HG03558 (cell line): Measurements from ENCODE around the gene HINT2.

Source experiments
- ATAC-seq: cut with Tn5 transposase; IDR thresholded peaks from one replicate; pipeline ENCODE4 v1.9.1; 2021; ENCODE audit warnings: moderate number of reproducible peaks; ENCODE audit not compliant: unreplicated experiment; ENCODE audit errors: extremely low read depth

The HINT2 gene

DNA sequence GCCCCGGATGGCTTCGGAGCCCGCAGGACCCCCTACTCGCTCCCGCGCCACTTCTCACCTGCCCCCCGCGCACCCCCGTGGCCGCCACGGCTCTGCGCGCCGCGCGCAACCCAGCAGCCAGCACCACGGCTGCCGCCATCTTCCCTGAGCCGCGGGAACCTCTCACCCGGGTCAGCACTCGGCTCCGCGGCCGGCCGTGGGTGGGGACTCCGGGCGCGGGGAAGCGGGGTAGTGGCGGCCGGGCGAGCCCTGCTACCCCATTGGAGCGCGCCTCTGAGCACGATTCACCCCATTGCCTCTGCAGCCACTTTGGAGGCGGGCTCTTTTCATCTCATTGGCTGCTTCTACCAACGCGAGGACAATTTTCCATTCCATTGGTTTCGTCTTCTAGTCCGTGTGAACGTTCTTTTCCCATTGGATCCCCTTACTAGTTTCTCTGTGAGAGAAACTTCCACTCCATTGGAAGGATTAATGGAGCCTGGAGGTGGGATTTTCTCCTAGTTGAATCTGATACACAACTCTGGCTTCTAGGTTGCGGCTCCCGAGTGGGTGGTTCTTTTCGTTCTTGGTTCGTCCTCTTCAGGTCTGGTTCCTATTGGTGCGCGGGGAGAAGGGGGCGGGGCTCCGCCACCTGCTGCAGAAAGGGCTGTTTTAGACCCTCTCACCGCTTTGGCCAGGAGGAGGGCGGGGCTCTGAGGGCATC, at the start of gene HINT2:
Gene HINT2, minus strand, starts transcription at position 202 of the 703 bp plus-strand sequence. Its CDS starts 63 bp downstream, at position 139.
- ATAC-seq, result peak; percentile 39

DNA sequence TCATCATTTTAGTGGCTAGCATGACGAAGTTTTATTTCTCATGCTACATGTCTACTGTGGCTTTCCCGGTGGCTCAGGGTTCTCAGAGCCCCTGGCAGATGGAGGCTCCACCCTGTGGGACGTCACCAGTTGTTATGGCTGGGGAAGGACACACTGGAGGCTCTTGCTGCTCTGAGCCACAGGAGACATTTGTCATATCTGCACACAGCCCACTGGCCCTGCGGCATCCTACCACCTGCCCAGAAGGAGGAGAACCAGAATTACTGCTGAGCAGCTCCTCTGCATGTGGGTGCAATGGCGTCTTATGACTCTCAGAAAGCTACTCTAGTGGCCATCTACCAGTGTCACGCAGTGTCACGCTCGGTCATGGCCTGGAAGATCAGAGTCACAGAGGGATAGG, 48.7 kb upstream of the HINT2 start:
- ATAC-seq, result no peak

DNA sequence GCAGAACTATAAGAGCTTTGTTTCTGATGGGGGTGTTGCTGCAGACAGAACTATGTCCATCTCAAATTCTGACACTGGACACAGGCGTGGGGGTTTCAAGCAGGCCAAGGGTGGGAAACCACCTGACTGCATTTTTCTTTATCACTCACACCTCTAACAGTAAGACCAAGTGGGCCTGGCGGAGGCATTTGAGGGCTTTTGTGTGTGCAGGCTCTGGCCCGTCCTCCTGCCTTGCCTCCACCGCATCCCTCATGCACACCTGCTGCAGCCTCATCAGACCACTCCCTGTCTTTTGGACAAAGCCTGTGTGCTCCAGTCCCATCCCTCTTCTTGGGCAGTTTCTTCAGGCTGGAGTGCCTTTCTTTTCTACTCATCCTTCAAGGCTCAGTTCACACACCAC, 47.5 kb upstream of the HINT2 start:
- no peak for ATAC-seq

DNA sequence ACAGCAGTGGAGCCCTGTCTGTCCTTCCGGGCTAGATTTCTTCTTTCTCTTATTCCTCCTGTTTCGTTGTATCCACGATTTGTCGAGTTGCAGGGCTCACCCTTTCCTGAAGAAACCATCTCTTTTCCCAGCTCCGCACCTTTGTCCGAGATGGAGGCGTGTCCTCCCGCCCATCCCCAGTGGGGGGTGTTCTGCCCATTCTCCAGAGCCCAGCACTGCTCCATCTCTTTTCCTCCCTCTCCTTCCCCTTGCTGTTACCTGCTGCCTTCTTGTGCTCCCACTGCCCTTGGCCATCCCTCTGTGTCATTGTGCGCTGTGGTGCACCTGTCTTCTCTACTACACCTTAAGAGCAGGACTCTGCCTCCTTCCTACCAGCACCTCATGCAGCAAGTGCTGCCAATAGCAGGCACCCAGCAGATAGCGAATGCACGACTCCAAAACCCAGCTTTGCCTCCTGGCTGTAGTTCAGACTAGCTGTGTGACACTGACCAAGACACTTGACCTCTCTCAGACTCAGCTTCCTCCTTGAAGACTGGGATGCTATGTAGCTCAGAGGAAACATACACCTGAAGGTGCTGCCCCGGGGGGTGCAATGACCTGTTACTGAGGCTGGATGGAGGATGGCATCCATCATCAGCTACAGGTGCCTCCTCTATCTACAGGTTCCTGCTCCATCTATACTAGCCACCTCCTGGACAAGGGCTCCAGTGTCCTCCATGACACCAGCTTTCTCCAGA, 46.5 kb upstream of the HINT2 start:
- no peak for ATAC-seq

DNA sequence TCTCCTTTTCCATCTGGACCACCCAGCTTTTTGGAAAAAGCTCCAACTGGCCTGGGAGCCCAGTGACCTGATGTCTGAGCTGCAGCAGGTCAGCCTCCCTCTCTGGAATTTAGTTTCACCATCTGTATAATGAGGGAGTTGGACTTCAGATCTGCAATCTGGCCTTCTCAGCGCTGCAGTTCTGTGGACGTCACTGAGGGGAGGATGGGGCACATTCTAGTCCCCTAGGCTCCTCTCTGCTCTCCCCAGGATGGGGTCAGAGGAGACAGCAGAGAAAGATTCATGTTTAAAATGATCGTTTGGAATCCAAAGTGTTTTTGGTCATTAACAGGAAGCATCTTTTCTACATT, 45.1 kb upstream of the HINT2 start:
- no peak for ATAC-seq

DNA sequence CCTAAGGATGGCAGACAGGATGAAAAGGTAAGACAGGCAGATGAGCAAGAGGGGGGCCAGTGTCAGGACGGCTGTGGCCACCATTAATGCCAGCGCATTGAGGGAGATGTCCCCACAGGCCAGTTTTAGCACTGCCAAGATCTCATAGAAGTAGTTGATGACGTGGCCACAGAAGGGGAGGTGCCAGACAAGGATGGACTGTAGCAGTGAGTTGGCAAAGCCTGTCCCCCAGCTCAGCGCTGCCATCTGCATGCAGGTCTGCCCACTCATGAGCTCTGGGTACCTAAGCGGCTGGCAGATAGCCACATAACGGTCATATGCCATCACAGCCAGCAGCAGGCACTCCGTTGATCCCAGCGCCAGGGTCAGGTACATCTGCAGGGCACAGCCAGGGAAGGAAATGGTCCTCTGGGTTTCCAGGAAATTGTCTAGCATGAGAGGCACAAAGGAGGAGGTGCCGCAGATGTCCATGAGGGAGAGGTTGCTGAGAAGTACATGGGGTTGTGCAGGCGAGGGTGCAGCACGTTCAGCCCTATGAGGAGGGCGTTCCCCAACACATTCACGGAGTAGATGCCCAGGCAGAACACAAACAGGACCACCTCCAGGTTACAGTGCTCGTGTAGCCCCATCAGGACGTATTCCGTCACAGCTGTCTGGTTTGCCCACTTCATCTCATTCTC, 44.6 kb upstream of the HINT2 start:
- ATAC-seq, result no peak

DNA sequence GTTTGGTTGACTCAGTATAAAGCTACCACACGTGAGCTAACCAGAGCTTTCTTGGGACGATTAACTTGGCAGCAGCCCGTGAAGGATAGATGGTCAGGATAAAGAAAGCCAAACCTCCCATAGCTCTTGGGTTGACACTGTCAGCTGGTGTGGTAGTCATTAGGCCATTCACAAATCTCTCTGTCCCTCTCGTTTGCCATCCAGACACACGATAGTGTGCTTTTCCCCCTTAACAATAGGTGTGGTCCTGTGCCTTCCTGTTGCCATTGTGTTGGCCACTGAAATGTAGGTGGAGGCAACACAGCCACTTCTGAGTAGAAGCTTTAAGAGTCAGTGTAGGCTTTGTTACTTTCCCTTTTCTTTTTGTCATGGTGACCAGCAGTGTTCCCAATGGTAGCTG, 43.6 kb upstream of the HINT2 start:
- ATAC-seq, result no peak

DNA sequence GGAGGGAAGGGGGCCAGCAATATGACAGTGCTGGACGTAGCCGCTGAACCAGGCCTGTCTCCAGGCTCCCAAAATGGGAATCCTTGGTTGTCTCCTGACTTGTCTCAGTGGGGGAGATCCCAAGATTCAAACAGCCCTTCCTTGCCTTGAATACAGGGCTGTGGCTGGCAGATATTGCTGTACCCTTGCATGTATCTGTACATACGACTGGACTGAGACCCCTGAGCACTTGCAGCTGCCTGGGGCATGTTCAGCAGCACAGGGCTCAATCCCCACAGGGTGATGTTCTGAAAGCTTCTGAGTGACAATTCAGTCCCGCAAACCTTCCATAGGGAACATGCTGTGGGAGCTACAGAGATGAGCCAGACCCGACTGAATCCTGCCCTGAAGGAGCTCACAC, 42.0 kb upstream of the HINT2 start:
- no peak for ATAC-seq

DNA sequence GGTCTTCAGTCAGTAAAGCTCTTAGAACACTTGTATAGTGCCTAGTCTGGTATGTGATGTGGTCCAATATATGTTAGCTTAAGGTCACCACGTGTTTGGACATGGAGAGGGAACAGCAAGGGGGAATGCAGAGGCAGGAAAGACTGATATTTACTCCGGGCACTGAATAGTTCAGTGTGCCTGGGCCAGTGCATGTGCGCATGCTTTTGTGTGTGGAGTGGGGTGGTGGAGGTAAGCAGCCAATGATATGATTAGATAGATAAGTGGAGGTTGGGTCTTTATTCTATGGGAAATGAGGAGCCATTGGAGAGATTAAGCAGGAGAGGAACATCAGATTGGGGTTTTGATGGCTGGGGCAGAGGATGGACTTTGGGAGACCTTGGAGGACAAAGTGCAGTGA, 41.4 kb upstream of the HINT2 start:
- no peak for ATAC-seq

DNA sequence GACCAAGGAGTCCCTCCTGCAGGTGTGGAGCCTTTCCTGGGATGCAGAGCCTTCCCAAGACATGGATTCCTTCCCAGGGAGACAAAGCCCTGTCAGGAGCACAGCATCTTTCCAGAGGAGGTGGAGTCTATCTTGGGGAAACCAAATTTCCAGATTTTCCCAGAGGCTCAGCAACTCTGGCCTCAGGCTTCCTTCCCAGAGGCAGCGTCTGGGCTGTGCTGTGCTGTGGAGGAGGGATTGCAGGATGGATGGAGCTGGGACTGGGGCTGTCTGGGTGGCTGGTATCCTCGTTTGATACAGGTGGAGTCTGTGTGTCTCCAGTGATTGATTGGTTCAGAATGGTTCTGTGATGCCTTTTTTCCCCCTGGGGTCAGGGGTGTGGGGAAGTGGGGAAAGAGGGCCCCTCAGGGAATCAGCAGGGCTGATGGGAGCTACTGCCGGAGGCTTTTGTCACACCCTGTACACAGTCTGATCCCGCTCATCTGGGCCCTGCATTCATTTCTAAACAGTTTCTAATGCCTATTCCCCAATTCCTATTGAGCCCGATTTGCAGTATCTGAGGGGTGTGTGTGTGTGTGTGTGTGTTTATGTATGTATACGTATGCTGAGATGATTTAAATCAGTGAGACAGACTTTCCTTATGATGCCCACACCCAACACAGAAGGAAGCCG, 39.4 kb upstream of the HINT2 start:
- no peak for ATAC-seq

DNA sequence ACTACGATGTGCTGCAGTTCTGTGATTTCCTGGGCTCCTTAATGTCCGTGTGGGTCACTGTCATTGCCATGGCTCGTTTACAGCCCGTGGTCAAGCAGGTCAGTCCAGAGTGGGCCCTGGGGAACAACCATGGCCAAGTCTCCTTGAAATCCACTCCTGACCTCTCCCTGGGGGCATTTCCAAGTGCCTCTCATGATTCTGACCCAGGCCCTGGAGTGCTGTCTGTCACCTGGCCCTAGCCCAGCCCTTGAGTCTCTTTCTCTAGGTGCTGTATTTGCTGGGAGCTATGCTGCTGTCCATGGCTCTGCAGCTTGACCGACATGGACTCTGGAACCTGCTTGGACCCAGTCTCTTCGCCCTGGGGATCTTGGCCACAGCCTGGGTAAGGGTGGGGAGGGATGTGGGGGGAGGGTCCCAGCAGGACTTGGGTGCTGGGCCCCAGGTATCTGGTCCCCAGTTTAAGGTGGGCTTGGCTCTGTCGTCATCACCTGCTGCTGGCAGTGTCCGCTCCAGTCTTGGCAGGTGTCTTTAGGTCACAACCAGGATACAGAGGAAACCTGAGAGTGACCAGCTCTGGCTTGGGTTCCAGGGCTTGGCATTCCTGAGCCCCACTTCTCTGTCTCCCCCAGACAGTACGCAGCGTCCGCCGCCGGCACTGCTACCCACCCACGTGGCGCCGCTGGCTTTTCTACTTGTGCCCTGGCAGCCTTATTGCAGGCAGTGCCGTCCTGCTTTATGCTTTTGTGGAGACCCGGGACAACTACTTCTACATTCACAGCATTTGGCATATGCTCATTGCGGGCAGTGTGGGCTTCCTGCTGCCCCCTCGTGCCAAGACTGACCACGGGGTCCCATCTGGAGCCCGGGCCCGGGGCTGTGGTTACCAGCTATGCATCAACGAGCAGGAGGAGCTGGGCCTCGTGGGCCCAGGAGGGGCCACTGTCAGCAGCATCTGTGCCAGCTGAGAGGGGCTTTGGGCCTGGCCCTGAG, 38.3 kb upstream of the HINT2 start:
- ATAC-seq, result no peak

DNA sequence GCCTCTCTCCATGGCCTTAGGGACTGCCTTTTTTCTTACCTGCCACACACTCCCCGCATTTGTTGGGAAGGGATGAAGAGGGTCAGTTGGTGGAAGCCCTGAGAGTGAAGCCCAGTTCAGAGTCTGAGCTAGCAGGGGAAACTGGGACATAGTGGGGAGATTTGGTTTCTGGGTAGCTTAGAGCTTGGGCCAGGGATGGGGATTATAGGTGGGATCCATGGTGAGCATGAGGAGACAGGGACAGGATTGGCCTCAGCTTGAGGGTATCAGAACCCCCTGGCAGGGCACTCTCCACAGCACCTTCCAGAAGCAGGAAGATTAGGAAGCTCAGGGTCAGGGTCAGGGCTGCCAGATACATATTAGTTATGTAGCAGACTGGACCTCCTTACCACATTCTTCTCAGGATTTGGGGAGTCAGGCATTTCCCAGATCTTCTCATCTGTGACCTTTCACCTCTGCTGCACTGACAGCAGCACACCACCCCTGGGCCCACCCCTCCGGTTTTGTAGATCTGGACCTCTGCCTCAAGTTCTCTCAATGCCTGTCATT, 37.5 kb upstream of the HINT2 start:
- no peak for ATAC-seq

DNA sequence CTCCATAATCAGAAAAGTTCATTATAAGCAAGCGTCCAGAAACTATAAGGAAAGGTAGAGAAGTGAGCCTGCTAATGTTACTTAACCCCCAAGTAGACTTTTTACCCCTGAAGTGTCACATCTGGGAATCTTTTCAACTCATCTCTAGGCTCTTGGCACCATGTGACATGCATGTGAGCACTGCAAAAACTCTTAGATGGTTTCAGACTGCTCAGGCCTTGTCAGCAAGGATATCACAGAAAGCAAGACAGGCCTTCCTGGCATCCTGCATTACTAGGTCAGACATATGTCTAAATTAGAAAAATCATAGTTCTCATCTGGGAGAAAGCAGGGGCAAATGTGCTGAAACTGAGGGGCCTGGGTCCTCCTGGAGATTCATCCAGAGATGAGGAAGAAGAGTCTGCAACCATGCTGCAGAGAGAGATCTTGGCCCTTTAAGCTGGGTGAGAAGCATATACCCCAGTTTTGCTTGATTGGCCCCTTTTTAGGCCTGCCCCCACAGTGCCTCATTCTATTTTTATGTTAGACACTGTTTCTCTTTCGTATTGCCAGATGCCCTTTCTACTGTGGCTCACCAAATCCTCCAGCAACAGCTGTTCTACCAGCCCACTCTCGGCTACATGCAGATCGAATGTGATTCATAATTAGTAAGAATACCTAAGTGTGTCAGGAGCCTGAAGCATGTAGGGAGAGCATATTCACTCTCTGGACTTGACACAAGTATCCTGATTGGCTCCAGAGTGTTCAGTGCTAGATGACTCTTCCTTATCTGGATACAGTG, 33.1 kb upstream of the HINT2 start:
- ATAC-seq, result peak; percentile 67

DNA sequence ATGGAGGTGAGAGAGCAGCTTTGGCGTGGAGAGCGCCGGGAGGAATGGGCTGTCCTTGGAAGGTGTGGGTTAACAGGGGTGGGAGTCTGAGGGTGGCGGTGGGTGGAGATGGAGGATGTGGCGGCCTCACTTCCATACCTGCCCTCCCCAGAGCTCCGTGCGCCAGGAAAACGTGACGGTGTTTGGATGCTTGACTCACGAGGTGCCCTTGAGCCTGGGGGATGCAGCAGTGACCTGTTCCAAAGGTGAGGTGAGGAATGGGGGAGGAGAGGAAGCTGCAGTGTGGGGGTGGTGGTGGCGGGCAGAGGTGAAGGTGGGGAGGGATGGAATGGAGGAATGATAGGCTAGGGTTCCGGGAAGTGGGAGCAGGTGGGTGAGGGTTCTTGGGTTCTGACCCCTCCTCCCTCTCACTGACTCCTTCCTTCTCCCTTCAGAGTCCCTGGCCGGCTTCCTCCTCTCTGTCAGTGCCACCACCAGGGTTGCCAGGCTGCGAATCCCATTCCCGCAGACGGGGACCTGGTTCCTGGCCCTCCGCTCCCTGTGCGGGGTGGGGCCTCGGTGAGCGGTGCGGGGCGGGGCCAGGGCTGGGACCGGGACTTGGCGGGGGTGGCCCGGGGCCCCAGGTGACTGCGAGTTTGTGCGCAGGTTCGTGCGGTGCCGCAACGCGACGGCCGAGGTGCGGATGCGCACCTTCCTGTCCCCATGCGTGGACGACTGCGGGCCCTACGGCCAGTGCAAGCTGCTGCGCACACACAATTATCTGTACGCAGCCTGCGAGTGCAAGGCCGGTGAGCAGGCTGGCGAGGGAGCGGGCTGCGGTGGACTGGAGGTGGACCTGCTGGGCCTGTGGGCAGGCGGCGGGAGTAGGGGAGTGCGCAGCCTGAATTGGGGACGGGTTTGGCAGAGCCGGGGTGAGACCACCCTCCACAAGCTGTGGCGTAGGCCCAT, 31.3 kb upstream of the HINT2 start:
- ATAC-seq, result no peak

DNA sequence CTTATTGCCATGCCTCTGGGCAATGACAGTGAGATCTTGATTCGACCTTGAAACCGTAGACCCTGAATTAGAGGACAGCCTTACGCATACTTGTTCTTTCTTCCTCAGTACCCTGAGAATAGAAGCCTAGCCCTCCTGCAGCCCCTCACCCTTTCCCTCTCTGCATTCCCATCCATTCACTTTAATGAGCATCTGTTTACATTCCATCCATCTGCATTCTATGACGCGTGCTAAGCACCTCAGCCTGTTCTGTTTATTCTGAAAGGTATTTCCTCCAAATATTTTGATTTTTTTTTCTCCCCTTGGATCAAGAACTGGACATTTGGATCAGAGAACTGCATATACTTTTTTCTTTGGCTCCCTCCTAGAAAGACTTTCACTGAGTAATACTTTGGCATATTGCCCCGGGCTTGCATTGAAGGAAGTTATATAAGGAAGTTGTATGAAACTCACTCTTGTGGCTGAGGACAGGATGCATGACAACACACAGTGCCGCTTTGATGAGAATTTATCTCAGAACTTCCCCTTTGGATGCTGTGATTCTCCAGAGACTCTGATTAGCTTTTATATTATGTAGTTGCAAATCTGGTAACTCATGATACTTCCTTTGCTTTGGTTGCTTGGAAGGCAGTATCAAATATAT, 29.9 kb upstream of the HINT2 start:
- ATAC-seq, result no peak

DNA sequence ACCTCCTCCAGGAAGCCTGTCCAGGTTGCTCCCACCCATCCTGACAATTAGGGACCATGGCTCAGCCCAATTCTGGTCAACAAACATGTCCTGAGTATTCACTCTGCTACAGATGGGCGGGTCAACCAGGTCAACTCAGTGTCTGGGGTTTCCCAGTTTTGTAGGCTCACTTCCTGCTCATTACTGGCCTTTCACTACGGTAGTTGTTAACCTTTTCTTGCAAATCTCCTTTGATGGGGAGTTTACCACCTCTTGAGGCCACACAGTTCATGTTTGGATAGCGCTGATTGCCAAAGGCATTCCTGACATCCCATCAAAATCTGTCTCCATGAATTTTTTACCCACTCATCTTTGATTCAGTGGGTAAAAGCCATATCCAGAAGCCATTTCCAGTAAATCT, 28.0 kb upstream of the HINT2 start:
- no peak for ATAC-seq

DNA sequence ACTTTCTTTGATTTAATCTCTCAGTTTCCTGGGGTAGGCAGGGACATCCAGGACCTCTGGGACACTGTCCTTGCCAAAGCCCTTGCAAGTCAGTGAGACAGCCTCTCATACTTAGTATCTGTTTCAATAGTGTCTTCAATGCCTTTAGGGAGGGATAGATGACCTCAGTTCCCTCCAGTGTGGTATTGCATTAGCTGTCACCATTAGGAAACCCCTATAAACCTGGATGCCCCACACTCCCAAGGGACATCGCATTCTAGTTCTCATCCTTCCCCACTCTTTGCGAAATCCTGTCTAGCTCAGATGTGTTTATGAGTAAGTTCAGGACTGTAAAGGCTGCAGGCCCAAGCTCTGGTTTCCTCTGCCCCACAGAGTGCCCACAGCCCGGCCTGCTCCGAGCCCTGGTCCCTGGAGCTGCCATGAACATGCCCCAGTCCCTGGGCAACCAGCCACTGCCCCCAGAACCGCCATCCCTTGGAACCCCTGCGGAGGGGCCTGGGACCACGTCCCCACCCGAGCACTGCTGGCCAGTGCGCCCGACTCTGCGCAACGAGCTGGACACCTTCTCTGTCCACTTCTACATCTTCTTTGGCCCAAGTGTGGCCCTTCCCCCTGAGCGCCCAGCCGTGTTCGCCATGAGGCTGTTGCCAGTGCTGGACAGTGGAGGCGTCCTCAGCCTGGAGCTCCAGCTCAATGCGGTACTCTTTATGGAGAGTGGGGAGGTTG, 27.3 kb upstream of the HINT2 start:
- no peak for ATAC-seq
